H1 (cell line): ENCODE data around the gene ZNF593. TPM values are rescaled to one million over a fixed set of nuclear protein-coding genes. Genes with fewer than 3 reads are reported as not detected.

ENCODE experiments used
- CTCF ChIA-PET: fragments of 300-600 bp; sonication (Branson Sonifier 250); formaldehyde crosslinking; loops from one replicate; lab custom pipeline; 2021; ENCODE audit not compliant: partially characterized antibody; lab: Charles Lee
- POLR2A ChIA-PET: fragments of 300-600 bp; sonication (Branson Sonifier 250); formaldehyde crosslinking; loops from one replicate; lab custom pipeline; 2021; ENCODE audit warnings: inconsistent platforms; ENCODE audit not compliant: partially characterized antibody; lab: Charles Lee
- DNase-seq, 2 experiments: peaks; one replicate each; pipeline versions ENCODE4 v3.0.0 to v3.0.0-alpha.2; 2010 to 2022; ENCODE audit warnings: low spot score in 2 of 2, low read depth in 1 of 2, mixed read lengths in 1 of 2
- FAIRE-seq: peaks from 2 replicates; lab custom pipeline; 2011; peaks lifted over from hg19 to GRCh38; lab: Jason Lieb, UNC
- H2AFZ ChIP-seq: 2 replicates; pipeline ENCODE4 v1.8.1; 2012; ENCODE audit warnings: low read length, inconsistent platforms
- H2AK5ac ChIP-seq: 2 replicates; pipeline ENCODE4 v1.6.1; 2013; ENCODE audit warnings: low read depth, low read length
- H2BK120ac ChIP-seq: replicated peaks from 2 replicates; pipeline ENCODE3; 2013; ENCODE audit warnings: low read depth, low read length, inconsistent platforms
- H2BK12ac ChIP-seq: 2 replicates; pipeline ENCODE4 v1.6.1; 2013; ENCODE audit warnings: low read depth, low read length
- H2BK15ac ChIP-seq: 2 replicates; pipeline ENCODE4 v1.6.1; 2013; ENCODE audit warnings: low read length
- H2BK20ac ChIP-seq: 2 replicates; pipeline ENCODE4 v1.6.1; 2013; ENCODE audit warnings: low read length
- H2BK5ac ChIP-seq: 2 replicates; pipeline ENCODE4 v1.6.1; 2013; ENCODE audit warnings: low read depth, low read length
- H3K14ac ChIP-seq: 2 replicates; pipeline ENCODE4 v1.6.1; 2013; ENCODE audit warnings: inconsistent platforms; ENCODE audit not compliant: insufficient read length
- H3K18ac ChIP-seq: 2 replicates; pipeline ENCODE4 v1.6.1; 2013; ENCODE audit warnings: low read length; ENCODE audit errors: extremely low read depth
- H3K23ac ChIP-seq: 2 replicates; pipeline ENCODE4 v1.6.1; 2013; ENCODE audit warnings: inconsistent platforms; ENCODE audit not compliant: insufficient read length
- H3K23me2 ChIP-seq: 2 replicates; pipeline ENCODE4 v1.6.1; 2013; ENCODE audit warnings: low read depth, low read length
- H3K27ac ChIP-seq: 2 replicates; pipeline ENCODE4 v1.6.1; 2011; ENCODE audit warnings: low read depth, low read length, inconsistent platforms
- H3K27me3 ChIP-seq, 4 experiments: replicated peaks in 1 of 4; 1 replicate in 1 of 4; 2 replicates in 3 of 4; pipeline versions ENCODE4 v1.6.1 to v1.8.1; 2011 to 2013; ENCODE audit warnings: low read length in 3 of 4, mild to moderate bottlenecking in 3 of 4, inconsistent platforms in 2 of 4, mixed read lengths in 2 of 4, moderate library complexity in 1 of 4; ENCODE audit not compliant: control insufficient read depth in 3 of 4, insufficient read depth in 3 of 4; ENCODE audit errors: extremely low read depth in 1 of 4
- H3K36me3 ChIP-seq, 4 experiments: 2 replicates each; pipeline versions ENCODE4 v1.6.1 to v1.8.1; 2011 to 2013; ENCODE audit warnings: mild to moderate bottlenecking in 4 of 4, low read length in 3 of 4, moderate library complexity in 2 of 4, control low read depth in 1 of 4, inconsistent platforms in 1 of 4; ENCODE audit not compliant: insufficient read depth in 4 of 4, control insufficient read depth in 2 of 4
- H3K4ac ChIP-seq: replicated peaks from 2 replicates; pipeline ENCODE3; 2013; ENCODE audit warnings: low read length, low read depth, mixed read lengths, inconsistent platforms; ENCODE audit not compliant: insufficient read length
- H3K4me1 ChIP-seq, 4 experiments: replicated peaks in 1 of 4; 1 replicate in 1 of 4; 2 replicates in 3 of 4; pipeline versions ENCODE4 v1.6.1 to v1.8.1; 2011 to 2013; ENCODE audit warnings: low read length in 3 of 4, inconsistent platforms in 2 of 4, mixed read lengths in 1 of 4; ENCODE audit not compliant: insufficient read depth in 4 of 4, control insufficient read depth in 3 of 4
- H3K4me2 ChIP-seq, 2 experiments: 2 replicates each; pipeline versions ENCODE4 v1.6.1 to v1.8.1; 2011 to 2013; ENCODE audit warnings: low read depth in 2 of 2, low read length in 2 of 2, control low read depth in 1 of 2, inconsistent platforms in 1 of 2, mild to moderate bottlenecking in 1 of 2; ENCODE audit not compliant: insufficient read depth in 1 of 2
- H3K4me3 ChIP-seq, 4 experiments: fragments of 200-600, 300-600 bp in 1 of 4; sonication (generic), shearing (Covaris generic), sonication (Bioruptor Twin) in 1 of 4; 2 replicates each; pipeline versions ENCODE4 v1.5.1 to v1.8.1; 2011 to 2016; ENCODE audit warnings: low read length in 4 of 4, low read depth in 3 of 4, control low read depth in 2 of 4, inconsistent platforms in 2 of 4, mild to moderate bottlenecking in 2 of 4, mixed read lengths in 1 of 4, moderate library complexity in 1 of 4; ENCODE audit not compliant: insufficient read depth in 2 of 4; ENCODE audit errors: extremely low read depth in 1 of 4
- H3K56ac ChIP-seq: replicated peaks from 2 replicates; pipeline ENCODE3; 2013; ENCODE audit warnings: low read depth, mild to moderate bottlenecking, mixed read lengths, low read length, inconsistent platforms; ENCODE audit not compliant: insufficient read length
- H3K79me1 ChIP-seq: 2 replicates; pipeline ENCODE4 v1.6.1; 2013; ENCODE audit warnings: low read depth, low read length, control low read depth
- H3K79me2 ChIP-seq, 2 experiments: 2 replicates each; pipeline versions ENCODE4 v1.6.1 to v1.8.1; 2012 to 2013; ENCODE audit warnings: low read length in 2 of 2, mild to moderate bottlenecking in 2 of 2, inconsistent platforms in 1 of 2; ENCODE audit not compliant: insufficient read depth in 2 of 2, control insufficient read depth in 1 of 2
- H3K9ac ChIP-seq, 4 experiments: replicated peaks in 1 of 4; 1 replicate in 1 of 4; 2 replicates in 3 of 4; pipeline versions ENCODE4 v1.6.1 to v1.8.1; 2011 to 2013; ENCODE audit warnings: low read depth in 3 of 4, low read length in 3 of 4, control low read depth in 2 of 4, mild to moderate bottlenecking in 2 of 4, moderate library complexity in 2 of 4, inconsistent platforms in 1 of 4; ENCODE audit errors: extremely low read depth in 1 of 4
- H3K9me3 ChIP-seq, 2 experiments: 2 replicates each; pipeline versions ENCODE4 v1.6.1 to v1.8.1; 2012 to 2013; ENCODE audit warnings: mild to moderate bottlenecking in 2 of 2, moderate library complexity in 2 of 2, control low read depth in 1 of 2, inconsistent platforms in 1 of 2, low read depth in 1 of 2, low read length in 1 of 2, mixed read lengths in 1 of 2; ENCODE audit not compliant: insufficient read depth in 2 of 2
- H4K20me1 ChIP-seq, 2 experiments: replicated peaks in 1 of 2; 2 replicates each; pipeline versions ENCODE3 to v1.8.1; 2011 to 2013; ENCODE audit warnings: inconsistent platforms in 2 of 2, low read length in 2 of 2, mild to moderate bottlenecking in 1 of 2; ENCODE audit not compliant: insufficient read depth in 2 of 2, control insufficient read depth in 1 of 2
- H4K5ac ChIP-seq: 2 replicates; pipeline ENCODE4 v1.6.1; 2013; ENCODE audit warnings: low read length, low read depth, mixed read lengths, inconsistent platforms; ENCODE audit not compliant: insufficient read length
- H4K8ac ChIP-seq: 2 replicates; pipeline ENCODE4 v1.8.0; 2013; ENCODE audit warnings: mild to moderate bottlenecking, moderate library complexity, low read length, inconsistent platforms; ENCODE audit not compliant: insufficient read depth; ENCODE audit errors: extremely low read depth
- H4K91ac ChIP-seq: replicated peaks from 2 replicates; pipeline ENCODE3; 2013; ENCODE audit warnings: low read length, mixed read lengths, inconsistent platforms; ENCODE audit not compliant: insufficient read length
- CHD2 ChIP-seq: IDR thresholded peaks from 2 replicates; pipeline ENCODE4 v1.6.1; 2012; ENCODE audit warnings: low read length, improper control_type of control experiment
- HDAC2 ChIP-seq, 2 experiments: fragments of 300-600 bp in 1 of 2; sonication (generic) in 1 of 2; IDR thresholded peaks; 2 replicates each; pipeline ENCODE4 v1.6.1; 2011 to 2012; ENCODE audit warnings: low read depth in 2 of 2, low read length in 2 of 2, mild to moderate bottlenecking in 2 of 2, moderate library complexity in 2 of 2, borderline replicate concordance in 1 of 2, inconsistent platforms in 1 of 2
- MAX ChIP-seq: IDR thresholded peaks from 2 replicates; pipeline ENCODE4 v1.6.1; 2012; ENCODE audit warnings: inconsistent platforms
- SIN3A ChIP-seq, 2 experiments: IDR thresholded peaks in 1 of 2; conservative IDR thresholded peaks in 1 of 2; 2 replicates each; pipeline ENCODE4 v1.6.1; 2011 to 2012; ENCODE audit warnings: low read length in 2 of 2, improper control_type of control experiment in 1 of 2, low read depth in 1 of 2, mild to moderate bottlenecking in 1 of 2
- SIX5 ChIP-seq: IDR thresholded peaks from 2 replicates; pipeline ENCODE4 v1.6.1; 2011; ENCODE audit warnings: mild to moderate bottlenecking, low read depth, low read length
- TEAD4 ChIP-seq: IDR thresholded peaks from 2 replicates; pipeline ENCODE4 v1.6.1; 2012; ENCODE audit warnings: low read depth, low read length, inconsistent platforms, mixed read lengths
- ZNF274 ChIP-seq: IDR thresholded peaks from 2 replicates; pipeline ENCODE4 v1.7.0; 2012; ENCODE audit warnings: low read length, borderline replicate concordance; ENCODE audit errors: extremely low read depth
- polyA plus RNA-seq, 7 experiments: library from polyadenylated mRNA; depleted of rRNA in 3 of 7; stranded (reverse) in 5 of 7; unstranded in 2 of 7; fragments of >200 nt in 5 of 7; fragments of 200-250 nt in 2 of 7; gene quantifications; 1 replicate in 5 of 7; 2 replicates in 1 of 7; 4 replicates in 1 of 7; pipeline versions ENCODE4 v1.2.1 to v1.2.3, GENCODE V29; 2011 to 2013; ENCODE audit warnings: missing spikeins in 2 of 7, mixed read lengths in 2 of 7
- total RNA-seq: library from RNA; stranded (reverse); fragmentation: NEBNext Ultra II Directional; extraction: Animal tissue kit (Norgen Biotek cat#: 25700); gene quantifications from 2 replicates; pipeline ENCODE4 v1.2.1, GENCODE V29; 2021

ZNF593 gene
- total and polyA plus RNA-seq, 2 of the 8 experiments (the other 6 are each of a cell fraction or from before 2014, with no cell fraction given): 38.2 to 68.0 TPM

GRCh38 chr1:26148887-26149286, 20.8 kb upstream of the ZNF593 start:
- Histone ChIP-seq H3K79me1 (no peaks in the 10 kb centered on the region), H3K36me3 (no peaks in the 10 kb centered on the region), H4K8ac (no peak overlapping the region), H2AFZ (no peak overlapping the region), H3K4me2 (no peak overlapping the region), H3K79me2 (no peaks in the 10 kb centered on the region), H3K14ac (no peak overlapping the region), H2BK5ac (no peak overlapping the region), H2BK12ac (no peak overlapping the region), H3K4ac (no peak overlapping the region), H4K20me1 (peaks cover 0 to under 1% of the 10 kb centered on the region in 2 experiments), H4K91ac (no peak overlapping the region), H2BK120ac (no peak overlapping the region), H3K4me3 (no peak overlapping the region), H4K5ac (no peak overlapping the region), H3K23me2 (no peaks in the 10 kb centered on the region), H3K23ac (no peak overlapping the region), H2BK15ac (no peak overlapping the region), H3K4me1 (no peaks in the 10 kb centered on the region), H3K9me3 (no peaks in the 10 kb centered on the region), H3K9ac (no peak overlapping the region), H3K27ac (no peak overlapping the region), H2AK5ac (no peak overlapping the region), H3K56ac (no peak overlapping the region), H3K18ac (no peak overlapping the region), H2BK20ac (no peak overlapping the region), H3K27me3 (peaks cover 4 to 28% (median 13%) of the 10 kb centered on the region in 4 experiments)
- ChIA-PET POLR2A (interaction anchor here (1.4 kb wide), 1 partner anchor 107 kb away, joined by 3 read pairs; no protein-coding TSS in a partner anchor), CTCF (interaction anchor here (1.0 to 11.2 kb wide), 6 partner anchors 14 to 105 kb away, joined by 3 to 154 read pairs (median 4); partner anchors contain the start of gene CNKSR1)
- DNase-seq (no peak), FAIRE-seq (no peak)
- TF ChIP-seq CHD2: no peak
- TF ChIP-seq TEAD4: no peak
- no peak for TF ChIP-seq SIN3A (conservative IDR thresholded peaks at IDR 0.05 in 1 of 2, IDR thresholded peaks at IDR 0.05 in 1 of 2; ENCODE audit: low read depth in 1 of 2, low read length in 2 of 2)
- TF ChIP-seq ZNF274: no peak
- no peak for TF ChIP-seq HDAC2 (IDR thresholded peaks at IDR 0.05; ENCODE audit: borderline replicate concordance in 1 of 2, low read depth in 2 of 2, low read length in 2 of 2)
- no peak for TF ChIP-seq SIX5
- TF ChIP-seq MAX: no peak
